ENCODE data around the gene COL18A1. TPM values are rescaled to one million over a fixed set of nuclear protein-coding genes. Genes with fewer than 3 reads are reported as not detected.
A peak's percentile ranks its signal among the peaks of the same experiment; 100 is the strongest.

The COL18A1 gene
- total and polyA plus RNA-seq, 2 donors from 2014 or later, result 150 to 316 TPM

DNA sequence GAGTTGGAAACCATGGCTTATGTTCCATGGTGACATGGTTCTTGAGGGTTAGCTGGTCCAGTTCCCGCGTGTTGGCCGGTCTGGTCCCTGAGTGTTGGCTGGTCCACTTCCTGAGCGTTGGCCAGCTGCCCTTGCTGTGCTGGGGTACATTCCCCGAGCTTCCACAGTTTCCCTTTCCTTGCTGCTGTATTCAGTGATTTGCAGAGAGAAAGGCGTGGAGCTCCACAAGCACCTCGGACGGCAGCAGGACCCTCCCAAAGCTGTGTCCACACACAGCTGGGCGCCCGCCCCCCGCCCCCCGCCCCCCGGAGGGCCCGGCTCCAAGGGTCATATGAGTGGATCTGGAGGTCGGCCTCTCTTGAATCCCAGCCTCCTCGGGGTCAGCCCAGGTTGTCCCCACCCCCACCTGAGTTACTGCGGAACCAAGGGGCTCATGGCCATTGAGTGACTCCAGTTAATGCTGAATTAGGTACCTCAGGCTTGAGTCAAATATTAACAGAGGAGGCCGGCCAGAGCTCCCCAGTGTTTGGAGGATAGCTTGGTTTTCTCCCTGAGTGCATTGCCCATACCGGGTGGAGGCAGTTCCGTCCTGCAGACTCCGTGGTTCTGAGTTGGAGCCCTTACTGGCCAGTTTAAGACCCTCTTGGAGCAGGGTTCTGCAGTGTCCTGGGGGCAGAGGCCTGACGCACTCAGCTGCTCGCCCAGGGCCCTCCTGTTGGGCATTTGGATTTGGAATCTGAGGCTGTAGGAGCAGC is 18.4 kb downstream of the COL18A1 start:
- TF ChIP-seq, protein P1, sequence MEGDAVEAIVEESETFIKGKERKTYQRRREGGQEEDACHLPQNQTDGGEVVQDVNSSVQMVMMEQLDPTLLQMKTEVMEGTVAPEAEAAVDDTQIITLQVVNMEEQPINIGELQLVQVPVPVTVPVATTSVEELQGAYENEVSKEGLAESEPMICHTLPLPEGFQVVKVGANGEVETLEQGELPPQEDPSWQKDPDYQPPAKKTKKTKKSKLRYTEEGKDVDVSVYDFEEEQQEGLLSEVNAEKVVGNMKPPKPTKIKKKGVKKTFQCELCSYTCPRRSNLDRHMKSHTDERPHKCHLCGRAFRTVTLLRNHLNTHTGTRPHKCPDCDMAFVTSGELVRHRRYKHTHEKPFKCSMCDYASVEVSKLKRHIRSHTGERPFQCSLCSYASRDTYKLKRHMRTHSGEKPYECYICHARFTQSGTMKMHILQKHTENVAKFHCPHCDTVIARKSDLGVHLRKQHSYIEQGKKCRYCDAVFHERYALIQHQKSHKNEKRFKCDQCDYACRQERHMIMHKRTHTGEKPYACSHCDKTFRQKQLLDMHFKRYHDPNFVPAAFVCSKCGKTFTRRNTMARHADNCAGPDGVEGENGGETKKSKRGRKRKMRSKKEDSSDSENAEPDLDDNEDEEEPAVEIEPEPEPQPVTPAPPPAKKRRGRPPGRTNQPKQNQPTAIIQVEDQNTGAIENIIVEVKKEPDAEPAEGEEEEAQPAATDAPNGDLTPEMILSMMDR (IDR thresholded peaks at IDR 0.05; ENCODE audit: borderline replicate concordance, extremely low read depth, insufficient read depth), result no peak
- Histone ChIP-seq H3K9me3 (ENCODE audit: control insufficient read depth in 2 of 3, insufficient read depth in 1 of 3, low read length in 3 of 3) (no peaks in the 10 kb centered on the region), H3K4me1 (ENCODE audit: control insufficient read depth in 2 of 3, insufficient read depth in 2 of 3, low read depth in 1 of 3, low read length in 3 of 3) (peaks cover 4 to 78% (median 60%) of the 10 kb centered on the region in 3 donors), H3K27ac (ENCODE audit: low read depth in 2 of 2, low read length in 2 of 2) (peak overlapping the region; percentile 94 to 99), H3K4me3 (ENCODE audit: low read length in 3 of 3) (peak overlapping the region in 2 of 3 donors; percentile 23 to 55), H3K36me3 (ENCODE audit: control insufficient read depth in 2 of 3, insufficient read depth in 3 of 3, low read length in 3 of 3) (peaks cover 0 to 2% (median 0%) of the 10 kb centered on the region in 3 donors), H3K27me3 (ENCODE audit: control insufficient read depth, insufficient read depth, low read length) (no peaks in the 10 kb centered on the region), H3K9ac (ENCODE audit: low read length in 3 of 3) (peak overlapping the region in 2 of 3 donors; percentile 12 to 65)
- FAIRE-seq, result no peak
- DNase-seq, result peak; percentile 75 to 89 (median 83)
- intact Hi-C loops (cut with DNase I), result no loop called here

DNA sequence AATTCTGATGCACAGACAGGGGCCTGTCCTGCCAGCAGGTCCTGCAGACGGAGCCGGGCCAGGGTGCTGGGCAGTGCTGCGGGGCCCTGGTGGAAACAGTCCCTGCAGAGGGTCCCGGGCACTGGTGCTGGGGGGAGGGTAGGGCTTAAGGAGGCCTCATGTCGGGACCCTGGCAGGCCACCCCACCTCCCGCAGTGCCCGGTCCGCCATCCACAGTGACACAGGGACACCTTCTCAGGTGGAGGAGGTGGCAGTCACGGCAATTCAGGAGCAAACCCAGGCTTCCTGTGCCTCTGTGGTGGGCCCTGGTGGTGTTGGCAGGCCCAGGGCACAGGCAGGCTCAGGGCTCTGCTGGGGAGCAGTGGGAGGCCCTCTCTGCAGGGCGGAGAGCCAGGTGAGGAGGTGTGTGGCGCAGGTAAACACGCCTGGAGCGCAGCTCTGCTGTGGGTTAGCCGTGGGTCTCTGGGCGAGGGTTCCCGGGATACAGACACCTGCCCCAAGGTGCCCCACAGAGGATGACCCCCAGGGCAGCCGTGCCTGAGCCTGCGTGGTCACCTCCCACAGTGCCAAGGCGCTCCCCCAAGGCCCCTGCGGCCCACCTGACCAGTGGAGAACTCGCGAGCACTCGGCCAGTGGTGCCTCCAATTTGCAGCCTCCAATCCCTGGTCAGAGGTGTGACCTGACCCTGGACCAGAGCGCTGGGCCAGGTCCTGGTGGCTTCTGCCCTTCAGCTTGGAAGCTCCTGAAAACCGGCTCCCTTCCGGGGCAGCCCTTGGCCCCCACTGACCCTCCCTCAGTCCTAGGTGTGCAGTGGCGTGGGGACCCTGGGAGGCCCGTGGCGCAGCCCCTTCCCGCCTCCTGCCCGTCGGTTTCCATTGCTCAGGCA is 19.2 kb downstream of the COL18A1 start:
- peaks cover 4 to 72% (median 52%) of the 10 kb centered on the region in 3 donors for H3K4me1 ChIP-seq (ENCODE audit: control insufficient read depth in 2 of 3, insufficient read depth in 2 of 3, low read depth in 1 of 3, low read length in 3 of 3)
- intact Hi-C loops (cut with DNase I), result no loop called here
- peak in 2 of 5 donors; percentile 61 to 80 for DNase-seq

DNA sequence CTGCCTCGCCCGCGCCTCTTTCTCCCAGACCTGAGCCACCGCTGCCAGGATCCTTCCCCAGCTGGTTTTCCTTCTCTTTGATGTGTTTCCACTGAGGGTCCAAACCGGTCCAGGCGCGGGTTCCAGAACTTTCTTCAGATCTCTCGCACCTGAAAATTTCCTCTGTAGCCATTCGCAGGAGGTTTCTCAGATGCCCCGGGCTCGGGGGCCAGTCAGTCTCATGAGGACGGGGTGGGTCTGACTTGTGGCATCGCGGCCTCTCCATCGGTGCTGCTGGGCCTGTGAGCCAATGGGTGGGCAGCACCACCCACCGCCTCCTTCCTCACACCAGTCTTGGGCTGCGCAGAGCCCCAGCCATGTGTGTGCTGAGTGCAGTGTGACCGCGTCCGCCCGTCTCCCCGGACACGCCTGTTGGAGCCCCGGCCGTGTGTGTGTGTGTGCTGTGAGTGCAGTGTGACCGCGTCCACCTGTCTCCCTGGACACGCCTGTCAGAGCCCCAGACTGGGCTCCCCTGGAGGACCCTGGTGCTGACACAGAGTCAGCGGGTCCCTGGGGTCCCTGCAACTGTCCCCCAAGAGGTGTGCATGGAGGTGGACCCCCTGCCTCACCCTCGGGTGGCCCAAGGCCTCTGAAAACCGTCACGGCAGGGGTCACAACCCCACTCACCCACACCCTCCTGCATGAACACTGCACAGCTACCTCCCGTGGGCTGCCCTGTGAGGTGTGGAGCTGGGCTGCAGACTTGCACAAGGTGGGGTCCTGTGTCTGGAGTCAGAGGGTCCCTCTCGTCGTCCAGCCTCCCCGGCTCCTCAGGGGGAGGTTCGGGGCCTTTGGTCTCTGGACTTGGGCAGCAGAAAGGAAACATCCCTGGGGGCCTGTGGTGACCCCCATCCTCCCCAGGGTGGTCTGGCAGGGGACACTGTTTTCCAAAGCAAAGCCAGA is 20.2 kb downstream of the COL18A1 start:
- H3K4me1 ChIP-seq (ENCODE audit: control insufficient read depth in 2 of 3, insufficient read depth in 2 of 3, low read depth in 1 of 3, low read length in 3 of 3), result peaks cover 4 to 73% (median 48%) of the 10 kb centered on the region in 3 donors

More for the DNA sequence above, 19.2 kb downstream of the COL18A1 start:
- H3K27me3 ChIP-seq (ENCODE audit: control insufficient read depth, insufficient read depth, low read length), result no peaks in the 10 kb centered on the region
- no peak for FAIRE-seq
- peaks cover 0 to 2% (median 0%) of the 10 kb centered on the region in 3 donors for H3K36me3 ChIP-seq (ENCODE audit: control insufficient read depth in 2 of 3, insufficient read depth in 3 of 3, low read length in 3 of 3)
- peak overlapping the region; percentile 94 to 99 for H3K27ac ChIP-seq (ENCODE audit: low read depth in 2 of 2, low read length in 2 of 2)
- no peaks in the 10 kb centered on the region for H3K9me3 ChIP-seq (ENCODE audit: control insufficient read depth in 2 of 3, insufficient read depth in 1 of 3, low read length in 3 of 3)
- TF ChIP-seq, protein P1 (IDR thresholded peaks at IDR 0.05; ENCODE audit: borderline replicate concordance, extremely low read depth, insufficient read depth), result no peak
- H3K4me3 ChIP-seq (ENCODE audit: low read length in 3 of 3), result peak overlapping the region in 1 of 3 donors; percentile 55
- H3K9ac ChIP-seq (ENCODE audit: low read length in 3 of 3), result peak overlapping the region in 2 of 3 donors; percentile 28 to 65

More for the DNA sequence above, 20.2 kb downstream of the COL18A1 start:
- Histone ChIP-seq H3K4me3 (ENCODE audit: low read length in 3 of 3) (peak overlapping the region in 1 of 3 donors; percentile 55), H3K27ac (ENCODE audit: low read depth in 2 of 2, low read length in 2 of 2) (peak overlapping the region; percentile 94 to 99), H3K9me3 (ENCODE audit: control insufficient read depth in 2 of 3, insufficient read depth in 1 of 3, low read length in 3 of 3) (no peaks in the 10 kb centered on the region), H3K27me3 (ENCODE audit: control insufficient read depth, insufficient read depth, low read length) (no peaks in the 10 kb centered on the region), H3K9ac (ENCODE audit: low read length in 3 of 3) (peak overlapping the region in 1 of 3 donors; percentile 65), H3K36me3 (ENCODE audit: control insufficient read depth in 2 of 3, insufficient read depth in 3 of 3, low read length in 3 of 3) (peaks cover 0 to 2% (median 0%) of the 10 kb centered on the region in 3 donors)
- intact Hi-C loops (cut with DNase I), result no loop called here
- TF ChIP-seq, protein P1 (IDR thresholded peaks at IDR 0.05; ENCODE audit: borderline replicate concordance, extremely low read depth, insufficient read depth), result no peak
- DNase-seq (peak in 2 of 5 donors; percentile 70 to 85), FAIRE-seq (no peak)

Data from kidney (tissue), 14 donors.